Tibial artery (tissue), 4 donors: ENCODE measurements around the gene BCR.

Experiments
- DNase-seq, 2 donors: peaks; one replicate each; pipeline ENCODE4 v3.0.0-alpha.2; 2019
- H3K27ac ChIP-seq, 2 donors: fragments of 200-600 bp; sonication (generic) in 1 of 2; 1 replicate in 1 of 2; 2 replicates in 1 of 2; pipeline ENCODE4 v1.5.1; 2018 to 2019; ENCODE audit warnings: mild to moderate bottlenecking in 1 of 2
- H3K27me3 ChIP-seq, 2 donors: fragments of 200-600 bp; sonication (generic) in 1 of 2; one replicate each; pipeline versions ENCODE4 v1.5.1 to v1.6.0; 2016 to 2019
- H3K36me3 ChIP-seq, 3 donors: fragments of 200-600 bp; sonication (generic) in 2 of 3; one replicate each; pipeline ENCODE4 v1.5.1; 2016 to 2019; ENCODE audit warnings: mild to moderate bottlenecking in 2 of 3
- H3K4me1 ChIP-seq, 4 donors: fragments of 200-600 bp; sonication (generic) in 2 of 4; 1 replicate in 3 of 4; 2 replicates in 1 of 4; pipeline ENCODE4 v1.5.1; 2016 to 2019
- H3K4me3 ChIP-seq, 2 donors: fragments of 200-600 bp; sonication (generic) in 1 of 2; 1 replicate in 1 of 2; 2 replicates in 1 of 2; pipeline ENCODE4 v1.5.1; 2018 to 2019; ENCODE audit warnings: mild to moderate bottlenecking in 2 of 2
- H3K9me3 ChIP-seq, 3 donors: fragments of 200-600 bp; sonication (generic) in 1 of 3; one replicate each; pipeline ENCODE4 v1.5.1; 2016 to 2019
- intact Hi-C: fragments of 100-400 bp; cut with DNase I; formaldehyde crosslinking; loops from one replicate; pipeline ENCODE4 v1.15.0; 2023; ENCODE audit warnings: low total_unique reads
- TF ChIP-seq, protein P1 (sequence below), 2 experiments: fragments of 200-600 bp in 1 of 2; fragments of 450-650 bp in 1 of 2; IDR thresholded peaks; one replicate each; pipeline ENCODE4 v1.5.1; 2017 to 2019; ENCODE audit warnings: antibody characterized with exemption in 2 of 2, mild to moderate bottlenecking in 1 of 2, moderate library complexity in 1 of 2

The BCR gene

DNA sequence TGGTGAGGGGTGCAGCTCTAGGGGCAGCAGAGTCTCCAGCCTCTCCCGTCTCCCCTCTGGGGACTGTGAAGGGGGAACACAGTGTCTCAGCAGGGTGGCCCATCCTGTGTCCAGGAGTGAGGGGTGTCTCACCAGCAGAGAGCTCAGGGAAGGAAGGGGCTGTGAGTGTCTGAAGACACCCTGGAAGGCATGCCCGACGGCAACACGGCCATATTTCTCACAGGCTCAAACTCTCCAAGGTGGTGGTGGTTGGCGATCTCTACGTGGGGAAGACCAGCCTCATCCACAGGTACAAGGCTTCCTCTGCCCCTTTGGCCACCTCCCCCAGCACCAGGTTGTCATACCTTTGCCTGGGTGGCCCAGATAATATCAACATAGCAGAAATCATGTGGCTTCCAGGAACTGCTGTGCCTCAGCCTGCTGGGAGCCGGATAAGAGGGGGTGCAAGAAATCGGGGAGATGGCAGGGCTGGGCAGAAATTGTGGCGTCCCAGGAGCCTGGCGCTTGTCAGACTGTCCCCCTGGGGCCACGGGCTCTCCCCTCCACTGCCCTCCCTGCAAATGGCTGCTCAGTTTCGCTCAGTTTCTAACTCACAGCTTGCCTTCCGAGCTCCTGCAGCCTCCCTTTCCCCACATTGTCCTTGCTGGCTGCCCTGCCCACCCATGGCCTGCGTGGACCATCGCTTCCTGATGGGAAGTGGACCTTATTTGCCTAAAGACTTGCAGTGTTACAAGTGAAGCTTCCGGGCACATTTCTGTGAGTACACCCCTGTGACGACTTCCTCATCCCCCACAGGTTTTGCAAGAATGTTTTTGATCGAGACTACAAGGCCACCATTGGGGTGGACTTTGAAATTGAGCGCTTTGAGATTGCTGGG is 27.8 kb upstream of the BCR start:
- no peak for DNase-seq
- peaks cover 0 to 45% (median 8%) of the 10 kb centered on the region in 3 donors for H3K36me3 ChIP-seq
- intact Hi-C loops: no loop called here
- peaks cover 0 to 14% (median 9%) of the 10 kb centered on the region in 4 donors for H3K4me1 ChIP-seq
- H3K9me3 ChIP-seq: no peaks in the 10 kb centered on the region
- TF ChIP-seq, protein P1, sequence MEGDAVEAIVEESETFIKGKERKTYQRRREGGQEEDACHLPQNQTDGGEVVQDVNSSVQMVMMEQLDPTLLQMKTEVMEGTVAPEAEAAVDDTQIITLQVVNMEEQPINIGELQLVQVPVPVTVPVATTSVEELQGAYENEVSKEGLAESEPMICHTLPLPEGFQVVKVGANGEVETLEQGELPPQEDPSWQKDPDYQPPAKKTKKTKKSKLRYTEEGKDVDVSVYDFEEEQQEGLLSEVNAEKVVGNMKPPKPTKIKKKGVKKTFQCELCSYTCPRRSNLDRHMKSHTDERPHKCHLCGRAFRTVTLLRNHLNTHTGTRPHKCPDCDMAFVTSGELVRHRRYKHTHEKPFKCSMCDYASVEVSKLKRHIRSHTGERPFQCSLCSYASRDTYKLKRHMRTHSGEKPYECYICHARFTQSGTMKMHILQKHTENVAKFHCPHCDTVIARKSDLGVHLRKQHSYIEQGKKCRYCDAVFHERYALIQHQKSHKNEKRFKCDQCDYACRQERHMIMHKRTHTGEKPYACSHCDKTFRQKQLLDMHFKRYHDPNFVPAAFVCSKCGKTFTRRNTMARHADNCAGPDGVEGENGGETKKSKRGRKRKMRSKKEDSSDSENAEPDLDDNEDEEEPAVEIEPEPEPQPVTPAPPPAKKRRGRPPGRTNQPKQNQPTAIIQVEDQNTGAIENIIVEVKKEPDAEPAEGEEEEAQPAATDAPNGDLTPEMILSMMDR (IDR thresholded peaks at IDR 0.05): no peak
- H3K4me3 ChIP-seq: no peak overlapping the region
- no peaks in the 10 kb centered on the region for H3K27me3 ChIP-seq
- H3K27ac ChIP-seq: no peak overlapping the region

DNA sequence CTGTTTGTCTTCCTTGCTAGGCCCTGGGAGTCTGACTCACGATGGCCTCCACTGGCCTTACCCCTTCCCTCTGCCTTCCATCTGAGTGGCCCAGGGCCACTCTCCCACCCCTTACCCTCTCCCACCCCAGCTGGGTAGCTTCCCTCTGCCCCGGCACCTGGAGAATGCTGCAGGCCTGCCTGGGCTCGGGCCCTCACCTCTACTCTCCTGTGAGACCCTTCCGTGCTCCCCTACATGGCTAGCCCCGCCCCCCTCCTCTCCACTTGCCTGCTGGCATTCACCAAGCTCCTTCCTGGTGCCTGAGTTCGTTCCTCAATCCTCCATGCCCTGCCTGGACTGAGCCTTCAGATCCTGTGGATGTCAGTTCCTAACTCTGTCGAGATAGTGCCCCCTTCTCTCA is 26.3 kb upstream of the BCR start:
- intact Hi-C loops: no loop called here
- Histone ChIP-seq H3K27me3 (no peaks in the 10 kb centered on the region), H3K4me1 (no peaks in the 10 kb centered on the region), H3K36me3 (peaks cover 0 to 54% (median 8%) of the 10 kb centered on the region in 3 donors), H3K4me3 (no peak overlapping the region), H3K9me3 (no peaks in the 10 kb centered on the region), H3K27ac (no peak overlapping the region)
- TF ChIP-seq, protein P1 (IDR thresholded peaks at IDR 0.05): no peak
- no peak for DNase-seq

DNA sequence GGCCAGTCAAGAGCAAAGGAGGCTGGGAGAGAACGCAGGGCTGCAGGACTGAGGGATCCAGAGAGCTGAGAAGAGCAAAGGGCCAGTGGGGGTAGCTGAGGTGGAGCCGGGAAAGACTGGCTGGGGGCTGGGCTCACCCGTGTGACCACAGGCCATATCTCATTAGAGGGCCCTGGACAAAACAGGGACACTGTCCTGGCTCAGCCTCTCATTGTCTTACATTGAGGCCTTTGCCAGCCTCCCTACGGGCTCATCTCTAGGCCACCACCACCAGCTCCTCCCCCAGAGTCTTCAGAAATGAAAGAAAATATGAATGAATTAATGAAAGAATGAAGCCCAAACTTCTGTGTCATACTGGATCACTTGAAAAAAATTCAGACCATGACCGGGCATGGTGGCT is 25.8 kb upstream of the BCR start:
- intact Hi-C loops: no loop called here
- Histone ChIP-seq H3K36me3 (peaks cover 0 to 59% (median 8%) of the 10 kb centered on the region in 3 donors), H3K27ac (no peak overlapping the region), H3K9me3 (no peaks in the 10 kb centered on the region), H3K27me3 (no peaks in the 10 kb centered on the region), H3K4me3 (no peak overlapping the region), H3K4me1 (no peaks in the 10 kb centered on the region)
- TF ChIP-seq, protein P1 (IDR thresholded peaks at IDR 0.05): no peak
- no peak for DNase-seq

DNA sequence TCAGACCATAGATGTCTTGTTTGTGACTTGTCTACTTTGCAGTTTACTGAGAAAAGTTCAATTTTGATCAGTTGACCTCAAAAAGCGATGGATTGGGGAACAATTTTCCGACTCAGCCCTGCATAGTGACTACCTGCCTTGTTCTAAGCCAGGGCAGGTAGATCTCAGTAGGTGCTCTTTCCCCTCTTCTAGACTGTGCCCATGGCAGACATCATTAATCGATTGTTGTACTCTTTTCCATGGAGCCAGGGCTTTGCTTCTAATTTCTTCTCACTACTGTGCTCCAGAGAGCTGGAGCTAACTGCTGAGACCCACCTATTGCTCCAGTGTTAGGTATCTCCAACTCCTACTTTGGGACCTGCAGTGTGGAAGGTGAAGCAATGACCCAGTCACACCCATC is 25.2 kb upstream of the BCR start:
- H3K4me3 ChIP-seq: no peak overlapping the region
- no peaks in the 10 kb centered on the region for H3K4me1 ChIP-seq
- H3K27me3 ChIP-seq: no peaks in the 10 kb centered on the region
- peaks cover 0 to 60% (median 9%) of the 10 kb centered on the region in 3 donors for H3K36me3 ChIP-seq
- H3K27ac ChIP-seq: no peak overlapping the region
- no peaks in the 10 kb centered on the region for H3K9me3 ChIP-seq
- intact Hi-C loops: no loop called here
- DNase-seq: no peak
- TF ChIP-seq, protein P1 (IDR thresholded peaks at IDR 0.05): no peak

DNA sequence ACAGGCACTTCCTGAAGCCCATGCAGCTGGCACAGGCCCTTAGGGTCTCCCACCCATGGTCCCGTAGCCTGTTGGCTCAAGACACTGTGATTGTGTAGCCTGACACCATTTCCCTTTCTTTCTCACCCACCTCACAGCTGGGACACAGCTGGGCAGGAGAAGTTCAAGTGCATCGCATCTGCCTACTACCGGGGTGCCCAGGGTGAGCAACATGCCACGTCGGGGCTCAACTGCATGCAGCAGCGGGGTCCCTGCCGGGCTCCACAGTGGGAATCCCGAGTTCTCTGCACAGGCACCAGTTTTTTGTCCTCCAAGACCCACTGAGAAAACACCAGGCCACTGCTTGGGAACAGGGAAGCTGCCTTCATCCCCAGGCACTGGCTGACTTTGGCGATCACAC is 24.5 kb upstream of the BCR start:
- TF ChIP-seq, protein P1 (IDR thresholded peaks at IDR 0.05): no peak
- Histone ChIP-seq H3K36me3 (peaks cover 0 to 61% (median 16%) of the 10 kb centered on the region in 3 donors), H3K27me3 (no peaks in the 10 kb centered on the region), H3K4me3 (no peak overlapping the region), H3K27ac (no peak overlapping the region), H3K4me1 (no peaks in the 10 kb centered on the region), H3K9me3 (no peaks in the 10 kb centered on the region)
- intact Hi-C loops: no loop called here
- DNase-seq: no peak
